H9 (cell line): ENCODE data around the gene TBX5. TPM values are rescaled to one million over a fixed set of nuclear protein-coding genes. Genes with fewer than 3 reads are reported as not detected.
A peak's percentile ranks its signal among the peaks of the same experiment; 100 is the strongest.

Experiments
- DNase-seq: peaks from one replicate; pipeline ENCODE4 v3.0.0-alpha.2; 2017
- H2AFZ ChIP-seq: one replicate; pipeline ENCODE4 v1.6.1; 2013; ENCODE audit warnings: mild to moderate bottlenecking, low read length, control low read depth, moderate library complexity
- H2AK5ac ChIP-seq: 2 replicates; pipeline ENCODE4 v1.6.1; 2013; ENCODE audit warnings: low read length, control low read depth, mixed read lengths; ENCODE audit not compliant: insufficient read length
- H2BK120ac ChIP-seq: one replicate; pipeline ENCODE4 v1.6.1; 2013; ENCODE audit warnings: low read depth, mild to moderate bottlenecking, low read length, control low read depth, inconsistent platforms; ENCODE audit not compliant: poor library complexity, severe bottlenecking
- H2BK12ac ChIP-seq: 2 replicates; pipeline ENCODE4 v1.6.1; 2013; ENCODE audit warnings: low read length, control low read depth, mixed read lengths, low read depth; ENCODE audit not compliant: insufficient read length
- H2BK15ac ChIP-seq: 2 replicates; pipeline ENCODE4 v1.6.1; 2013; ENCODE audit warnings: low read depth, low read length, control low read depth
- H2BK20ac ChIP-seq: one replicate; pipeline ENCODE4 v1.6.1; 2013; ENCODE audit warnings: low read depth, mild to moderate bottlenecking, low read length, control low read depth, inconsistent platforms; ENCODE audit not compliant: poor library complexity, severe bottlenecking
- H2BK5ac ChIP-seq: 2 replicates; pipeline ENCODE4 v1.6.1; 2013; ENCODE audit warnings: low read length, control low read depth, mixed read lengths; ENCODE audit not compliant: insufficient read length
- H3K14ac ChIP-seq: 2 replicates; pipeline ENCODE4 v1.6.1; 2013; ENCODE audit warnings: low read length, control low read depth; ENCODE audit not compliant: insufficient read depth
- H3K18ac ChIP-seq: 2 replicates; pipeline ENCODE4 v1.6.1; 2013; ENCODE audit warnings: low read depth, mild to moderate bottlenecking, mixed read lengths, low read length, control low read depth; ENCODE audit not compliant: insufficient read length
- H3K23ac ChIP-seq: 2 replicates; pipeline ENCODE4 v1.6.1; 2013; ENCODE audit warnings: low read length, control low read depth, mixed read lengths, low read depth; ENCODE audit not compliant: insufficient read length
- H3K23me2 ChIP-seq: 2 replicates; pipeline ENCODE4 v1.6.1; 2013; ENCODE audit warnings: low read depth, mild to moderate bottlenecking, mixed read lengths, low read length, control low read depth; ENCODE audit not compliant: insufficient read length, poor library complexity, severe bottlenecking
- H3K27ac ChIP-seq: 2 replicates; pipeline ENCODE4 v1.5.1; 2013; ENCODE audit warnings: low read length, control low read depth, mixed read lengths, low read depth; ENCODE audit not compliant: insufficient read length
- H3K27me3 ChIP-seq: 2 replicates; pipeline ENCODE4 v1.6.1; 2013; ENCODE audit warnings: low read length, control low read depth, inconsistent platforms; ENCODE audit not compliant: insufficient read depth
- H3K4ac ChIP-seq: 2 replicates; pipeline ENCODE4 v1.6.1; 2013; ENCODE audit warnings: low read depth, mild to moderate bottlenecking, control low read depth, inconsistent platforms, low read length, moderate library complexity
- H3K4me1 ChIP-seq: 2 replicates; pipeline ENCODE4 v1.6.1; 2013; ENCODE audit warnings: low read length, control low read depth, inconsistent platforms; ENCODE audit not compliant: insufficient read depth
- H3K4me2 ChIP-seq: 2 replicates; pipeline ENCODE4 v1.6.1; 2013; ENCODE audit warnings: low read length, control low read depth, mixed read lengths; ENCODE audit not compliant: insufficient read length, insufficient read depth
- H3K56ac ChIP-seq: 2 replicates; pipeline ENCODE4 v1.6.1; 2013; ENCODE audit warnings: low read depth, mild to moderate bottlenecking, mixed read lengths, low read length, control low read depth; ENCODE audit not compliant: insufficient read length
- H3K79me1 ChIP-seq: 2 replicates; pipeline ENCODE4 v1.6.1; 2013; ENCODE audit warnings: low read depth, mild to moderate bottlenecking, moderate library complexity, low read length, control low read depth, inconsistent platforms; ENCODE audit not compliant: insufficient read depth, poor library complexity, severe bottlenecking
- H3K79me2 ChIP-seq: 2 replicates; pipeline ENCODE4 v1.6.1; 2013; ENCODE audit warnings: low read length, control low read depth, inconsistent platforms; ENCODE audit not compliant: insufficient read depth
- H3K9ac ChIP-seq: 2 replicates; pipeline ENCODE4 v1.6.1; 2013; ENCODE audit warnings: low read length, control low read depth, mixed read lengths; ENCODE audit not compliant: insufficient read length; ENCODE audit errors: extremely low read depth
- H3K9me3 ChIP-seq: one replicate; pipeline ENCODE4 v1.6.1; 2013; ENCODE audit warnings: low read depth, low read length, inconsistent platforms; ENCODE audit not compliant: control insufficient read depth
- H3T11ph ChIP-seq: one replicate; pipeline ENCODE4 v1.6.1; 2013; ENCODE audit warnings: mild to moderate bottlenecking, low read length, control low read depth, inconsistent platforms
- H4K20me1 ChIP-seq: one replicate; pipeline ENCODE4 v1.6.1; 2013; ENCODE audit not compliant: control insufficient read depth, insufficient read length, insufficient read depth
- H4K5ac ChIP-seq: 2 replicates; pipeline ENCODE4 v1.6.1; 2013; ENCODE audit warnings: low read depth, mild to moderate bottlenecking, mixed read lengths, low read length, control low read depth; ENCODE audit not compliant: insufficient read length
- H4K8ac ChIP-seq: replicated peaks from 2 replicates; pipeline ENCODE4 v1.6.1; 2013; ENCODE audit warnings: low read length, control low read depth, mixed read lengths, low read depth; ENCODE audit not compliant: insufficient read length
- H4K91ac ChIP-seq: 2 replicates; pipeline ENCODE4 v1.6.1; 2013; ENCODE audit warnings: low read depth, mild to moderate bottlenecking, moderate library complexity, mixed read lengths, low read length, control low read depth; ENCODE audit not compliant: insufficient read length
- H3K27ac Mint-ChIP-seq, 3 experiments: 2 replicates in 2 of 3; 3 replicates in 1 of 3; pipeline ENCODE4 v1.8.0; 2020 to 2021; ENCODE audit warnings: mixed read lengths in 3 of 3, mild to moderate bottlenecking in 1 of 3, moderate library complexity in 1 of 3
- H3K27me3 Mint-ChIP-seq: 2 replicates; pipeline ENCODE4 v1.8.0; 2021; ENCODE audit warnings: low read depth, mild to moderate bottlenecking, moderate library complexity, mixed read lengths
- H3K36me3 Mint-ChIP-seq, 3 experiments: 2 replicates in 2 of 3; 3 replicates in 1 of 3; pipeline ENCODE4 v1.8.0; 2020 to 2021; ENCODE audit warnings: low read depth in 3 of 3, mixed read lengths in 3 of 3; ENCODE audit not compliant: insufficient read depth in 1 of 3
- H3K4me1 Mint-ChIP-seq, 2 experiments: 2 replicates each; pipeline ENCODE4 v1.8.0; 2020; ENCODE audit warnings: mixed read lengths in 2 of 2
- H3K4me3 Mint-ChIP-seq, 2 experiments: 2 replicates in 1 of 2; 3 replicates in 1 of 2; pipeline ENCODE4 v1.8.0; 2020 to 2021; ENCODE audit warnings: mild to moderate bottlenecking in 2 of 2, mixed read lengths in 2 of 2, moderate library complexity in 1 of 2
- H3K9me3 Mint-ChIP-seq, 2 experiments: 2 replicates in 1 of 2; 3 replicates in 1 of 2; pipeline ENCODE4 v1.8.0; 2020; ENCODE audit warnings: mild to moderate bottlenecking in 2 of 2, mixed read lengths in 2 of 2, moderate library complexity in 1 of 2
- CTCF ChIP-seq: fragments of 200-600 bp; sonication (generic); conservative IDR thresholded peaks from 3 replicates; pipeline ENCODE4 v1.8.0; 2021; ENCODE audit warnings: antibody characterized with exemption, mild to moderate bottlenecking
- WGBS: extraction: QIAGEN DNeasy Blood & Tissue Kit; methylation state at CpG from one replicate; pipeline ENCODE4 v1.1.7; 2013; ENCODE audit warnings: missing lambda C conversion rate, low lambda C conversion rate, mixed read lengths; ENCODE audit not compliant: insufficient read length; ENCODE audit errors: extremely low coverage; 5-methylcytosine and 5-hydroxymethylcytosine counted together
- total RNA-seq: library from RNA; stranded (reverse); gene quantifications from 2 replicates; pipeline ENCODE4 v1.2.1, GENCODE V29; 2021

The TBX5 gene
- total RNA-seq, 1 experiment from 2014 or later, result not detected

- H3K4me1 Mint-ChIP-seq, result peaks cover 13 to 51% of the 10 kb centered on the region in 2 experiments
- H3K9ac ChIP-seq, result no peak overlapping the region
- no peak overlapping the region for H3K14ac ChIP-seq
- peak overlapping the region; percentile 9 for H3K4me2 ChIP-seq
- no peaks in the 10 kb centered on the region for H3K36me3 Mint-ChIP-seq
- no peak overlapping the region for H2AFZ ChIP-seq
- H2BK12ac ChIP-seq, result no peak overlapping the region
- no peak overlapping the region for H4K91ac ChIP-seq
- H3K27ac ChIP-seq, result no peak overlapping the region
- peaks cover 0 to 11% of the 10 kb centered on the region in 2 experiments; a peak in 3 of 5 replicates for H3K9me3 Mint-ChIP-seq
- no peaks in the 10 kb centered on the region for H3K79me2 ChIP-seq
- no peak overlapping the region for H3K4ac ChIP-seq
- TF ChIP-seq CTCF, result no peak
- peaks cover 2% of the 10 kb centered on the region for H4K20me1 ChIP-seq
- peak overlapping the region in 1 of 2 experiments; percentile 51; a peak in 2 of 5 replicates for H3K4me3 Mint-ChIP-seq
- no peak overlapping the region for H3T11ph ChIP-seq
- H3K27me3 ChIP-seq, result peaks cover 85% of the 10 kb centered on the region
- no peaks in the 10 kb centered on the region for H3K79me1 ChIP-seq
- H3K18ac ChIP-seq, result no peak overlapping the region
- H4K5ac ChIP-seq, result no peak overlapping the region
- H2BK5ac ChIP-seq, result no peak overlapping the region
- H2BK20ac ChIP-seq, result no peak overlapping the region
- no peaks in the 10 kb centered on the region for H3K9me3 ChIP-seq
- peaks cover 6% of the 10 kb centered on the region; the same call in 1 of the 2 replicates for H3K4me1 ChIP-seq
- H3K23me2 ChIP-seq, result no peaks in the 10 kb centered on the region
- H3K56ac ChIP-seq, result no peak overlapping the region
- H4K8ac ChIP-seq, result no peak overlapping the region
- H2BK15ac ChIP-seq, result no peak overlapping the region
- H3K27ac Mint-ChIP-seq, result no peak overlapping the region
- no peak for DNase-seq
- H3K23ac ChIP-seq, result no peak overlapping the region
- peaks cover 100% of the 10 kb centered on the region for H3K27me3 Mint-ChIP-seq
- WGBS, result no CpG with 5 or more reads among the region's 36 CpGs
- no peak overlapping the region for H2AK5ac ChIP-seq
- no peak overlapping the region for H2BK120ac ChIP-seq
Measured at GRCh38 chr12:114447799-114448617, 42.1 kb upstream of the TBX5 start.
